ENCODE measurements around the gene ABCA1. TPM values are rescaled to one million over a fixed set of nuclear protein-coding genes. Genes with fewer than 3 reads are reported as not detected.
"Not testable (repeated sequence)": the region's sequence is repeated elsewhere in the genome, so short reads cannot be mapped to it uniquely, and the experiment has no call there.

ABCA1 gene
- total and polyA plus RNA-seq, 2 donors (not counting 1 experiment from before 2014, with no cell fraction given) = 11.5 to 60.4 TPM

- Histone ChIP-seq H3K79me2 (ENCODE audit: control insufficient read depth, insufficient read depth, low read length) (no peaks in the 10 kb centered on the region), H3K9ac (ENCODE audit: insufficient read depth, low read length) (no peak overlapping the region), H3K36me3 (ENCODE audit: control insufficient read depth, insufficient read depth, low read length) (no peaks in the 10 kb centered on the region), H3K9me3 (ENCODE audit: control insufficient read depth, insufficient read depth, low read depth, low read length) (no peaks in the 10 kb centered on the region), H4K20me1 (ENCODE audit: control insufficient read depth, extremely low read depth, insufficient read depth, low read length) (no peaks in the 10 kb centered on the region), H2AFZ (ENCODE audit: low read length) (no peak overlapping the region), H3K4me1 (ENCODE audit: control insufficient read depth, extremely low read depth, insufficient read depth, low read length) (no peaks in the 10 kb centered on the region), H3K4me3 (replicated peaks in 1 of 4; ENCODE audit: control extremely low read depth in 1 of 4, insufficient read depth in 1 of 4, low read depth in 3 of 4, low read length in 4 of 4) (no peak overlapping the region), H3K27me3 (ENCODE audit: control insufficient read depth, insufficient read depth, low read length) (no peaks in the 10 kb centered on the region), H3K27ac (ENCODE audit: insufficient read depth, low read length) (no peak overlapping the region), H3K4me2 (ENCODE audit: extremely low read depth, insufficient read depth, low read length) (no peak overlapping the region)
- no peak for DNase-seq (ENCODE audit: low read depth in 2 of 2)
- no peak for TF ChIP-seq EZH2 (IDR thresholded peaks at IDR 0.05; ENCODE audit: low read length, missing control alignments)
- TF ChIP-seq CTCF (conservative IDR thresholded peaks at IDR 0.05 in 1 of 2, IDR thresholded peaks at IDR 0.05 in 1 of 2; ENCODE audit: low read depth in 1 of 2, low read length in 2 of 2) = no peak
Measured at GRCh38 chr9:104934691-104935500, 6.9 kb upstream of the ABCA1 start.

GRCh38 chr9:104933091-104933490, 5.1 kb upstream of the ABCA1 start:
- not testable (repeated sequence) for H4K20me1 ChIP-seq (ENCODE audit: control insufficient read depth, extremely low read depth, insufficient read depth, low read length)

GRCh38 chr9:104931256-104931655, 3.3 kb upstream of the ABCA1 start:
- no peaks in the 10 kb centered on the region for H4K20me1 ChIP-seq (ENCODE audit: control insufficient read depth, extremely low read depth, insufficient read depth, low read length)
- no peak overlapping the region for H2AFZ ChIP-seq (ENCODE audit: low read length)
- H3K9ac ChIP-seq (ENCODE audit: insufficient read depth, low read length) = no peak overlapping the region
- peaks cover 12% of the 10 kb centered on the region for H3K79me2 ChIP-seq (ENCODE audit: control insufficient read depth, insufficient read depth, low read length)
- no peak overlapping the region for H3K4me3 ChIP-seq (replicated peaks in 1 of 4; ENCODE audit: control extremely low read depth in 1 of 4, insufficient read depth in 1 of 4, low read depth in 3 of 4, low read length in 4 of 4)
- no peaks in the 10 kb centered on the region for H3K9me3 ChIP-seq (ENCODE audit: control insufficient read depth, insufficient read depth, low read depth, low read length)
- DNase-seq (ENCODE audit: low read depth in 2 of 2) = peak in 1 of 2 donors; percentile 26
- H3K27ac ChIP-seq (ENCODE audit: insufficient read depth, low read length) = no peak overlapping the region
- no peaks in the 10 kb centered on the region for H3K27me3 ChIP-seq (ENCODE audit: control insufficient read depth, insufficient read depth, low read length)
- no peak overlapping the region for H3K4me2 ChIP-seq (ENCODE audit: extremely low read depth, insufficient read depth, low read length)
- H3K36me3 ChIP-seq (ENCODE audit: control insufficient read depth, insufficient read depth, low read length) = no peaks in the 10 kb centered on the region
- H3K4me1 ChIP-seq (ENCODE audit: control insufficient read depth, extremely low read depth, insufficient read depth, low read length) = no peaks in the 10 kb centered on the region
- no peak for TF ChIP-seq CTCF (conservative IDR thresholded peaks at IDR 0.05 in 1 of 2, IDR thresholded peaks at IDR 0.05 in 1 of 2; ENCODE audit: low read depth in 1 of 2, low read length in 2 of 2)
- TF ChIP-seq EZH2 (IDR thresholded peaks at IDR 0.05; ENCODE audit: low read length, missing control alignments) = no peak

More at GRCh38 chr9:104933091-104933490, 5.1 kb upstream of the ABCA1 start:
- not testable (repeated sequence) for H3K27ac ChIP-seq (ENCODE audit: insufficient read depth, low read length); H2AFZ ChIP-seq (ENCODE audit: low read length); H3K27me3 ChIP-seq (ENCODE audit: control insufficient read depth, insufficient read depth, low read length); H3K4me1 ChIP-seq (ENCODE audit: control insufficient read depth, extremely low read depth, insufficient read depth, low read length); H3K9ac ChIP-seq (ENCODE audit: insufficient read depth, low read length); H3K36me3 ChIP-seq (ENCODE audit: control insufficient read depth, insufficient read depth, low read length); H3K9me3 ChIP-seq (ENCODE audit: control insufficient read depth, insufficient read depth, low read depth, low read length); DNase-seq (ENCODE audit: low read depth in 2 of 2); H3K79me2 ChIP-seq (ENCODE audit: control insufficient read depth, insufficient read depth, low read length); H3K4me2 ChIP-seq (ENCODE audit: extremely low read depth, insufficient read depth, low read length); H3K4me3 ChIP-seq (replicated peaks in 1 of 4; ENCODE audit: control extremely low read depth in 1 of 4, insufficient read depth in 1 of 4, low read depth in 3 of 4, low read length in 4 of 4)

Data from fibroblast of lung (primary cell).